Fibroblast of pulmonary artery (primary cell): Measurements from ENCODE around the gene MACROD2.

ENCODE experiments used
- DNase-seq: peaks from one replicate; pipeline ENCODE4 v3.0.0-alpha.2; 2010; ENCODE audit warnings: low read depth
- H3K4me3 ChIP-seq: replicated peaks from 2 replicates; pipeline ENCODE4 v1.5.1; 2011; ENCODE audit warnings: low read depth, mild to moderate bottlenecking, control low read depth, low read length, moderate library complexity
- CTCF ChIP-seq: IDR thresholded peaks from 2 replicates; pipeline ENCODE4 v1.5.1; 2011; ENCODE audit warnings: mild to moderate bottlenecking, control low read depth, low read length, inconsistent platforms; ENCODE audit errors: missing control alignments

Gene MACROD2

DNA sequence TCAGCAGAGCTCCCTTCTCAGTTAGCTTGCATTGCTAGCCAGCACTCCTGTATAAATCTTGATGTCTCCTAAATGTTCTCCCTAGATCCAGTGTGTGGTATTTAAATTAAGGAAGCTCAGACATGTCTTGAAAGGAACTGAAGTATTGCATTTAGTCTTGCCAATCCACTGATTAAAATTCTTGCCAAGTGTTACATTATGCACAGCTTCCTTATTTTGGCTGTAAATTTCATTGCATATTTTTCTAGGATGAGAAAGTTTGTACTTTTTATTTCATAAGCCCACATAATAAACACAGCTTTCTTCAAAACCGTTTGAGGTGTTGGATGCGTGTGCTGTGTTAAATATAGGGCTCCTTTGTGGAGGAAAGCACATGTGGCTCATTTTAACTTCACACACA lies 671.9 kb downstream of the MACROD2 start:
- no peak for DNase-seq
- no peak overlapping the region for H3K4me3 ChIP-seq
- no peak for TF ChIP-seq CTCF

DNA sequence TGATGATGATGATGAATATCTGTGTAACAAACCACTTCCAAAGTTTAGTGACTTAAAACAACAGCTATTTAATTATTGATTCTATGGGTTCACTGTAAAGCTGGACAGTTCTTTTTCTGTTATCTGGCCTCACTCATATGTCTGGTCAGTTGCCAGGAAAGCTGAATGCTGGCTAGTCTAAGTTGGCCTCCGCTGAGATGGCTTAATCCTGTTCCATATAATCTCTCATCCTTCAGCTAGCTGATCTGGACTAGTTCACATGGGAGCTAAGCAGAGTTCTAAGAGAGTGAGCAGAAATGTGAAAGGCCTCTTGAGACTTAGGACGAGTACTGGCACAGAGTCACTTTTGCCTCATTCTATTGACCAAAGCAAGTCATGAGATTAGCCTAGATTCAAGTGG lies 676.8 kb downstream of the MACROD2 start:
- peak; percentile 23 for DNase-seq
- TF ChIP-seq CTCF: no peak
- H3K4me3 ChIP-seq: no peak overlapping the region

DNA sequence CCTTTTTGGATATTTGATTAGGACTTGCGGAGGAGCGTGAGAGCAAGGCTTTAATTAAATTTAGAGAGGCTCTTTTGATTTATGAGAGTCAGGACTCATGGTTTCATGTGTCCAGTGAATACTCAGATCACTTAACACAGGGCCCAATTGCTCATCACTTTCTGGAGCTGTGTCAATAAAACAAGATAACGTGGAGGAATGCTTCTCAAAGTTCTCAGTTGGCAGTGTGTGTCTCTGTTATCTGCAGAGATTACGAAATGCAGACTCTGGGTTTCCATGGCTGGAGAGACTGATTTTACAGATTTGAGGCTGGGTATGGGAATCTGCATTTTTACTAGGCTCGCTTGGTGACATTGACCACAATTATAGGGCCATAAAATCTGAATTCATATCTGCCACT lies 677.8 kb downstream of the MACROD2 start:
- no peak for TF ChIP-seq CTCF
- H3K4me3 ChIP-seq: no peak overlapping the region
- DNase-seq: peak; percentile 1

DNA sequence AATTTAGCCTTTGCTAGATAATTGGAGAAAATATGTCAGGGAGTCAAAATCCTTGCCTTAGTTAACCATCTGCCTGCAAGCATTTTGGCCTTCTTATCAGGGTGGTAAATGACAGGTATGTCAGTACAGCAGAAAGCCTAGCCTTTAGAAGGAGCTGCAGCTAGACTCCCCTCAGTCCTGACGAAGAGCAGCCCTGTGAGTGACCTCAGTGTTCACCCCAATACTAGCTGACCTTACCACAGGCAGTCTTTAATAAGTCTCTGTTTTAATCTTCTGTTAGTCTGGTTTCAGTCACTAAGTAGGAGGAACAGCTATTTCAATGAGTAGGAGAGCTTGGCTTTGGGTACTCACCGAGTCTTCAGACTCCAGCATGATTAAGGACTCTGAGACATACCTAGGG lies 682.1 kb downstream of the MACROD2 start:
- no peak for TF ChIP-seq CTCF
- H3K4me3 ChIP-seq: no peak overlapping the region
- no peak for DNase-seq

GRCh38 chr20:14685183-14685582 lies 689.9 kb downstream of the MACROD2 start:
- TF ChIP-seq CTCF: no peak
- DNase-seq: no peak
- H3K4me3 ChIP-seq: no peak overlapping the region

- H3K4me3 ChIP-seq: no peak overlapping the region
- TF ChIP-seq CTCF: no peak
- no peak for DNase-seq
Measured at GRCh38 chr20:14687313-14687712, 692.0 kb downstream of the MACROD2 start.

DNA sequence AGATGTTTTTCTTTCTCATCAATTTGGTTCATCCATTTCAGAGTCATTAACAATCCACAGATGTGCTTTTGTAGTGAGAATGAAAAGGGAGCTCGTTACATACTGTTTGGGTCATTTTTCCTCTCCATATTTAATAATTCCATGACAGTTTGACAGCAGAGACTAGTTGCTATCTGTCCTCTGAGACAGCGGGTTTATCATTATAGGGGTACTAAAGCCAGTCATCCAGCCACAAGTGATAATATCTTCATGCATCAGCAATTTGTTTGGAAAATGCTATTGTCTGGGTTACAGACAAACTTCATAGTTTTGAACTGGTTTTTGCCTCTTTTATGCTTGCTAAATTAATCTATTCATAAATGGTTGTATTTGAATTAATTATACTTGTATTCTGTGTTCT lies 692.7 kb downstream of the MACROD2 start:
- no peak overlapping the region for H3K4me3 ChIP-seq
- DNase-seq: no peak
- TF ChIP-seq CTCF: no peak
